Thoracic aorta (tissue), 2 donors: ENCODE results near the gene RPL36. TPM values are rescaled to one million over a fixed set of nuclear protein-coding genes. Genes with fewer than 3 reads are reported as not detected.

Experiments
- ATAC-seq: fragments of 150-250 bp; one replicate; pipeline ENCODE4 v1.8.0; 2017; ENCODE audit warnings: low read depth; ENCODE audit not compliant: insufficient number of reproducible peaks, low FRiP score
- DNase-seq: peaks from one replicate; pipeline ENCODE4 v3.0.0-alpha.2; 2020; ENCODE audit warnings: low spot score
- H3K27ac ChIP-seq, 2 donors: fragments of 200-600 bp; sonication (generic); 1 replicate in 1 of 2; 2 replicates in 1 of 2; pipeline ENCODE4 v1.5.1; 2016; ENCODE audit warnings: mild to moderate bottlenecking in 2 of 2, moderate library complexity in 2 of 2
- H3K27me3 ChIP-seq: fragments of 200-600 bp; sonication (generic); replicated peaks from 2 replicates; pipeline ENCODE4 v1.6.0; 2016; ENCODE audit warnings: mild to moderate bottlenecking; ENCODE audit not compliant: insufficient read depth
- H3K36me3 ChIP-seq: fragments of 200-600 bp; sonication (generic); one replicate; pipeline ENCODE4 v1.5.1; 2016
- H3K4me1 ChIP-seq, 2 donors: fragments of 200-600 bp; sonication (generic); 1 replicate in 1 of 2; 2 replicates in 1 of 2; pipeline versions ENCODE4 v1.5.1 to v1.6.0; 2016; ENCODE audit warnings: low read depth in 2 of 2, mild to moderate bottlenecking in 1 of 2; ENCODE audit not compliant: control insufficient read depth in 1 of 2
- H3K4me3 ChIP-seq: fragments of 200-600 bp; sonication (generic); 2 replicates; pipeline ENCODE4 v1.5.1; 2016; ENCODE audit warnings: mild to moderate bottlenecking
- H3K9me3 ChIP-seq: fragments of 200-600 bp; sonication (generic); 2 replicates; pipeline ENCODE4 v1.5.1; 2016
- CTCF ChIP-seq: fragments of 200-600 bp; sonication (generic); IDR thresholded peaks from one replicate; pipeline ENCODE4 v1.5.1; 2019; ENCODE audit warnings: antibody characterized with exemption
- total RNA-seq, 2 donors: library from RNA; depleted of rRNA; stranded (reverse); fragments of >200 nt; gene quantifications; one replicate each; pipeline versions ENCODE4 v1.1.0 to v1.2.3, GENCODE V29; 2016

Gene RPL36
- total RNA-seq, 2 donors from 2014 or later = 274 to 397 TPM

DNA sequence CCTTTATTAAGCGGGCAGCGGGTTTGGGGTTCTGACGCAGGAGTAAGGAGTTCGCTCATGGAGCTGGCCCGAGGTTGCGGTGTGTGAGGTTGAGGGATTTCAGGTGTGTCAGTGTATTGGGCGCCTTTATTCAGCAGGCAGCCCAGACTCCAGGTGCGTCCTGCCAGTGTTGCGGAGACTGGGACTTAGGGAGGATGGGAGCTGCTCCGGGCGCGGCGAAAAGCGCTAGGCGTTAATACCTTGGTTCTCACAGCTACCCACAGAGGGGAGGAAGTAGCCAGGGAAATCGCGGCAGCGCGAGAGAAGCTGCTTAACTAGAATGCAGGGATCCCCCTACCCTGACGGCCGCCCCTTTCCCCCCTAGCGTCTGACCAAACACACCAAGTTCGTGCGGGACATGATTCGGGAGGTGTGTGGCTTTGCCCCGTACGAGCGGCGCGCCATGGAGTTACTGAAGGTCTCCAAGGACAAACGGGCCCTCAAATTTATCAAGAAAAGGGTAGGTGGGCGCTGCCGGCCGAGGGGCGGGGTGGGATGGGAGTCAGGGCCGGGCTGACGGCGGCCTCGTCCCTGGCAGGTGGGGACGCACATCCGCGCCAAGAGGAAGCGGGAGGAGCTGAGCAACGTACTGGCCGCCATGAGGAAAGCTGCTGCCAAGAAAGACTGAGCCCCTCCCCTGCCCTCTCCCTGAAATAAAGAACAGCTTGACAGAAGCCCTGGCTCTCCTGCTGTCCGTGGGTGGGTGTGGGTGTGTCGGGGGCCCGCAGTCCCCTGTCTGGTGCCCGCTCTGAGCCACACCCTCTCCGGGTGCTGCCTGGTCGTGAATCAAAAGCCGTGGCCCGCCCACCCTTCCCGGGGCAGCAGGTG, 1.1 kb downstream of the RPL36 start:
- Histone ChIP-seq H3K36me3 (peaks cover 40% of the 10 kb centered on the region), H3K4me3 (peak overlapping the region; percentile 85), H3K9me3 (no peaks in the 10 kb centered on the region), H3K4me1 (peaks cover 5 to 34% of the 10 kb centered on the region in 2 donors), H3K27me3 (no peaks in the 10 kb centered on the region), H3K27ac (peak overlapping the region; percentile 86)
- ATAC-seq = no peak
- DNase-seq = no peak
- TF ChIP-seq CTCF = no peak

DNA sequence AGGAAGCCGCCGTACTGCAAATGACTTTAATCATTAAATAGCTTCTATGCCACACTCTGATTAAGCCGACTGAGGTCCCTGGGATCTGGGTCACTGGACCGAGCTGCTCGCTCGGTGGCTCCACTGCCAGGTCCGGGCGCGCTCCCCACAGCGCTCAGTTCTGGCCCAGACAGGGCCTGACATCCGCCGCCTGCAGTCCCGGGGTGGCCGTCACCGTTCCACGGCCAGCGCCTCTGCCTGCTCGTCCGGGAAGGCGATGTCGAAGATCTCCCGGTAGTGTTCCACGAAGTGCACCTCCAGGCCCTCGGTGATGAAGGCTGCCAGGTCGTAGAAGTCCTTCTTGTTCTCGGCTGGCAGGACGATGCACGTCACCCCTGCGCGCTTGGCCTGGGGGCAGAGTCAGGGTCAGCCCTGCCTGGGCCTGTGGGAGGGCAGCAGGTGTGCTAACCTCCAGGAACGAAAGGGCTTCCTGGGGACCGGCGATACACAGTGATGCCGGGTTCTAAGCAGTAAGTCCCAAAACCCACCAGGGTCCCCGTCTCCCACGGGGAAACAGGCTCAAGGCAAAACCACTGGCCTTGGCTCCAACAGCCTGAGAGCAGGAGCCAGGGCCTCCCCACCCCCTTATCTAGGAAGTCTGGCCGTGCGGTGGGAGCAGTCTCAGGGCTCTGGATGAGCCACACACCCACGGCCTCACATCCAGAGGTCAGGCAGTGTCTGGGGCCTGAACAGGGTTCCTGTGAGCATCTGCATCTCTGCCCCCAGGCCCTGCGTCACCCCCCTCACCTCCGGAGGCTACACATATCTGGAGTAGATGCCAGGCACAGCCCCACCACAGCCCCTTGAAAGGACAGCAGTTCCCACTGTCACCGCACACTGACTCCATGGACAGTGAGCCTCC, 2.0 kb downstream of the RPL36 start:
- Histone ChIP-seq H3K27ac (no peak overlapping the region), H3K36me3 (peaks cover 47% of the 10 kb centered on the region), H3K4me1 (peaks cover 2 to 29% of the 10 kb centered on the region in 2 donors), H3K27me3 (no peaks in the 10 kb centered on the region), H3K4me3 (peak overlapping the region; percentile 85), H3K9me3 (no peaks in the 10 kb centered on the region)
- ATAC-seq (no peak), DNase-seq (no peak)
- TF ChIP-seq CTCF = no peak

DNA sequence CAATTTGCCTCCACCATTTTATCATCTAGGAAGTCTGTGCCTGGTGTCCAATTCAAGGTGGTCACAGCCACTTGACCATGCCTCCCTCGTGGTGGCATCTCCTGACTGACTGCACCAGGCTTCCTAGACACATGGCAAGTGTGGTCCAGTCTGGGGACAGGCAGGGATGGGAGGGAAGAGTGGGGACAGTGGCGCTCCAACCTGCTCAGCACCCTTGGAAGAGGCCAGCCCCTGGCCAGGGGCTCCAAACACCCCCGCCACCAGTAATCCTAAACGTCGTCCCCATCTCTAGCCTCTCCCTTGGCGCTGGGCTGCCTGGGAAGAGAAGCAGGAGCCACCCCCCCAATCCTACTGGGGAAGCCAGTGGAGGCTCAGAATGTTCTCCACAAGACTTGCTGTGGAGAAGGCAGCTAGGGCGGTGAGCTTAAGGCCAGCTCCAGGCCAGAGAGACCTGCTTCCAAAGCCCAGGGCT, 2.7 kb downstream of the RPL36 start:
- no peak overlapping the region for H3K4me3 ChIP-seq
- peaks cover 47% of the 10 kb centered on the region for H3K36me3 ChIP-seq

DNA sequence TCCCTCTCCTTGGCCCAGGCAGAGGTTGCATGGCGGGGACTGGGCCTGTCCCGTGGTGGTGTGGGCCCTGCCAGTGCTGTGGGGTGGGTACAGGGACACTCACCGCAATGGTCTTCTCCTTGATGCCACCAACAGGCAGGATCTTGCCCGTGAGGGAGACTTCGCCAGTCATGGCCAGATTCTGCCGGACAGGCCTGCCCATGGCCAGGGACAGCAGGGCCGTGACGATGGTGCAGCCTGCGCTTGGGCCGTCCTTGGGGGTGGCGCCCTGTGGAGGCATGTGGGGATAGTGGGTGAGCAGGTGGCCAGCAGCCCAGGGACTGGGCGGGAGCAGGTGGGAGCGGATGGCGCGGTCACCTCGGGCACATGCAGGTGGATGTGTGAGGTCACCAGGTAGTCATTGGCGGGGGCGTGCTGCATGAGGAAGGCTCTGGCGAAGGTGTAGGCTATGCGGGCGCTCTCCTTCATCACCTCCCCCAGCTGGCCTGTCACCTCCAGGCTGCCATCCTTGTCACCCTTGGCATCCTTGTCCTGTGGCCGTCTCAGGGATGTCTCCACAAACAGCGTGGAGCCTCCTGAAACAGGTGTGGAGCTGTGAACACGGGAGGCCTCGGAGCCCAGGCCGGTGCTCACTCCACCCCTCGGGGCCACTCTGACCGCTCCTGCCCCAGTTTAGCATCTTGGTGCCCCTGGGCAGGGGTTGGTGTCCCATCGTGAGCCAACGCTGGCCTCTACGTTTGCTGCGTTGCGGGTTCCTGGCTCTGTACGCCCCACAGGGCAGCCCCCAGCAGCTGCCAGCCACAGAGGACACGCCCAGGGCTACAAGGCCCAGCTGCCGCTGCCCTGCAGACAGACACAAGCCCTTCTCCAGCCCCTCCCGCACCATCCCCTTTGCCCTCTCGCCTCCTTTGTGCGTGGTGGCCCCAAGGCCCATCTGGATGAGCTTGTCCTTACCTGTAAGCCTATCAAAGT, 3.4 kb downstream of the RPL36 start:
- DNase-seq = no peak

More for the DNA sequence above, 2.7 kb downstream of the RPL36 start:
- no peak for ATAC-seq
- Histone ChIP-seq H3K27ac (no peak overlapping the region), H3K27me3 (no peaks in the 10 kb centered on the region), H3K9me3 (no peaks in the 10 kb centered on the region), H3K4me1 (peaks cover 2 to 22% of the 10 kb centered on the region in 2 donors)
- TF ChIP-seq CTCF = no peak
- DNase-seq = no peak

More for the DNA sequence above, 3.4 kb downstream of the RPL36 start:
- no peak overlapping the region for H3K27ac ChIP-seq
- H3K36me3 ChIP-seq = peaks cover 51% of the 10 kb centered on the region
- no peak overlapping the region for H3K4me3 ChIP-seq
- no peaks in the 10 kb centered on the region for H3K27me3 ChIP-seq
- no peaks in the 10 kb centered on the region for H3K9me3 ChIP-seq
- H3K4me1 ChIP-seq = peaks cover 2 to 21% of the 10 kb centered on the region in 2 donors
- ATAC-seq = no peak
- TF ChIP-seq CTCF = no peak
